ENCODE data around the gene MPIG6B.

DNA sequence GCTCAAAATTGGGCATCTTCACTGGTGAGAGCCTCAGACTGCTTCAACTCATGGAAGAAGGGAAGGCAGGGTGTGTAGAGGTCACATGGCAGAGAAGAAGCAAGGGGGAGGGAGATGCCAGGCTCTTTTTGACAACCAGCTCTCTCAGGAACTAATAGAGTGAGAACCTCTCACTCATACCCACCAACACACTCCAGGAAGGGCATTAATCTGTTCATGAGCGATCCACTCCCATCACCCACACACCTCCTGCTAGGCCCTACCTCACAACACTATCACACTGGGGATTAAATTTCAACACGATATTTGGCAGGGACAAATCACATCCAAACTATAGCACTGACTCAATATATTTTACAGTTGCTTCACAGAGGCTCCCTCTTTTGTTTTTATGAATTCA lies 18.6 kb downstream of the MPIG6B start:
- TF ChIP-seq, protein P1, sequence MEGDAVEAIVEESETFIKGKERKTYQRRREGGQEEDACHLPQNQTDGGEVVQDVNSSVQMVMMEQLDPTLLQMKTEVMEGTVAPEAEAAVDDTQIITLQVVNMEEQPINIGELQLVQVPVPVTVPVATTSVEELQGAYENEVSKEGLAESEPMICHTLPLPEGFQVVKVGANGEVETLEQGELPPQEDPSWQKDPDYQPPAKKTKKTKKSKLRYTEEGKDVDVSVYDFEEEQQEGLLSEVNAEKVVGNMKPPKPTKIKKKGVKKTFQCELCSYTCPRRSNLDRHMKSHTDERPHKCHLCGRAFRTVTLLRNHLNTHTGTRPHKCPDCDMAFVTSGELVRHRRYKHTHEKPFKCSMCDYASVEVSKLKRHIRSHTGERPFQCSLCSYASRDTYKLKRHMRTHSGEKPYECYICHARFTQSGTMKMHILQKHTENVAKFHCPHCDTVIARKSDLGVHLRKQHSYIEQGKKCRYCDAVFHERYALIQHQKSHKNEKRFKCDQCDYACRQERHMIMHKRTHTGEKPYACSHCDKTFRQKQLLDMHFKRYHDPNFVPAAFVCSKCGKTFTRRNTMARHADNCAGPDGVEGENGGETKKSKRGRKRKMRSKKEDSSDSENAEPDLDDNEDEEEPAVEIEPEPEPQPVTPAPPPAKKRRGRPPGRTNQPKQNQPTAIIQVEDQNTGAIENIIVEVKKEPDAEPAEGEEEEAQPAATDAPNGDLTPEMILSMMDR (IDR thresholded peaks at IDR 0.05), result no peak
- no peak for TF ChIP-seq ZFX (IDR thresholded peaks at IDR 0.05; ENCODE audit: borderline replicate concordance)

Measured in 22Rv1 (cell line).